IMR-90 (cell line): ENCODE measurements around the gene WNT6. TPM values are rescaled to one million over a fixed set of nuclear protein-coding genes. Genes with fewer than 3 reads are reported as not detected.

ENCODE experiments used
- ATAC-seq: fragments of 200-7000 bp; cut with Tn5 transposase; 2 replicates; pipeline ENCODE4 v1.9.1; 2020; ENCODE audit warnings: low read depth, mild to moderate bottlenecking, moderate library complexity
- BruUV-seq: library from RNA; stranded (reverse); fragments of 400-500 nt; replicated peaks from 2 replicates; lab custom pipeline; 2021; lab: Mats Ljungman, UMichigan
- CTCF ChIA-PET: fragments of 300-600 bp; formaldehyde crosslinking; extraction: SDS; loops from one replicate; lab custom pipeline; 2021; ENCODE audit warnings: antibody characterized with exemption; lab: Yijun Ruan, JAX
- POLR2A ChIA-PET: fragments of 300-600 bp; sonication (Branson Sonifier 250); formaldehyde crosslinking; loops from one replicate; lab custom pipeline; 2022; ENCODE audit warnings: antibody characterized with exemption; ENCODE audit not compliant: unreplicated experiment; lab: Charles Lee
- DNase-seq: peaks from one replicate; pipeline ENCODE4 v3.0.0; 2013
- H2AFZ ChIP-seq: replicated peaks from 2 replicates; pipeline ENCODE3; 2013; ENCODE audit warnings: low read length, mild to moderate bottlenecking; ENCODE audit not compliant: poor library complexity
- H2AK5ac ChIP-seq: 2 replicates; pipeline ENCODE4 v1.6.1; 2013; ENCODE audit warnings: low read depth, low read length, inconsistent platforms
- H2AK9ac ChIP-seq: replicated peaks from 2 replicates; pipeline ENCODE3; 2013; ENCODE audit warnings: mild to moderate bottlenecking, low read depth, low read length, moderate library complexity; ENCODE audit not compliant: poor library complexity
- H2BK120ac ChIP-seq: 2 replicates; pipeline ENCODE4 v1.6.1; 2013; ENCODE audit warnings: low read depth, low read length, inconsistent platforms
- H2BK15ac ChIP-seq: 3 replicates; pipeline ENCODE4 v1.6.1; 2013; ENCODE audit warnings: low read depth, low read length, inconsistent platforms
- H2BK20ac ChIP-seq: 2 replicates; pipeline ENCODE4 v1.6.1; 2013; ENCODE audit warnings: low read depth, mild to moderate bottlenecking, inconsistent platforms, low read length, moderate library complexity
- H2BK5ac ChIP-seq: 2 replicates; pipeline ENCODE4 v1.6.1; 2013; ENCODE audit warnings: mild to moderate bottlenecking, low read depth, low read length, inconsistent platforms; ENCODE audit not compliant: poor library complexity, severe bottlenecking
- H3K14ac ChIP-seq: replicated peaks from 2 replicates; pipeline ENCODE4 v1.6.1; 2013; ENCODE audit warnings: low read depth, low read length, inconsistent platforms
- H3K18ac ChIP-seq: 2 replicates; pipeline ENCODE4 v1.6.1; 2013; ENCODE audit warnings: low read depth, low read length, control low read depth
- H3K23ac ChIP-seq: 2 replicates; pipeline ENCODE4 v1.6.1; 2013; ENCODE audit warnings: low read depth, low read length, inconsistent platforms
- H3K27ac ChIP-seq: 2 replicates; pipeline ENCODE4 v1.5.1; 2013; ENCODE audit warnings: mild to moderate bottlenecking, control low read depth, low read length; ENCODE audit not compliant: insufficient read depth
- H3K27me3 ChIP-seq: 2 replicates; pipeline ENCODE4 v1.6.1; 2013; ENCODE audit warnings: low read length; ENCODE audit not compliant: control insufficient read depth, insufficient read depth
- H3K36me3 ChIP-seq: 2 replicates; pipeline ENCODE4 v1.6.1; 2013; ENCODE audit warnings: low read length, mixed read lengths; ENCODE audit not compliant: control insufficient read depth, insufficient read depth
- H3K4ac ChIP-seq: 2 replicates; pipeline ENCODE4 v1.6.1; 2013; ENCODE audit warnings: low read depth, low read length, inconsistent platforms
- H3K4me1 ChIP-seq: 2 replicates; pipeline ENCODE4 v1.6.1; 2013; ENCODE audit warnings: low read length, mixed read lengths; ENCODE audit not compliant: control insufficient read depth, insufficient read depth
- H3K4me2 ChIP-seq: 2 replicates; pipeline ENCODE4 v1.6.1; 2013; ENCODE audit warnings: low read depth, mild to moderate bottlenecking, control low read depth, low read length, moderate library complexity
- H3K4me3 ChIP-seq: 2 replicates; pipeline ENCODE4 v1.5.1; 2013; ENCODE audit warnings: low read depth, mild to moderate bottlenecking, control low read depth, low read length, moderate library complexity; ENCODE audit not compliant: insufficient read depth
- H3K56ac ChIP-seq: 2 replicates; pipeline ENCODE4 v1.6.1; 2013; ENCODE audit warnings: low read length, inconsistent platforms; ENCODE audit not compliant: insufficient read depth; ENCODE audit errors: extremely low read depth
- H3K79me1 ChIP-seq, 2 experiments: 2 replicates each; pipeline ENCODE4 v1.6.1; 2013; ENCODE audit warnings: low read length in 2 of 2, inconsistent platforms in 1 of 2, low read depth in 1 of 2
- H3K9ac ChIP-seq: 2 replicates; pipeline ENCODE4 v1.6.1; 2013; ENCODE audit warnings: low read depth, low read length, control low read depth
- H3K9me1 ChIP-seq: 2 replicates; pipeline ENCODE4 v1.6.1; 2013; ENCODE audit warnings: low read length, inconsistent platforms; ENCODE audit not compliant: insufficient read depth
- H3K9me3 ChIP-seq: 2 replicates; pipeline ENCODE4 v1.6.1; 2013; ENCODE audit warnings: low read length; ENCODE audit not compliant: control insufficient read depth, insufficient read depth
- H4K20me1 ChIP-seq: 2 replicates; pipeline ENCODE4 v1.6.1; 2013; ENCODE audit warnings: low read length, inconsistent platforms; ENCODE audit not compliant: insufficient read depth
- H4K5ac ChIP-seq: 2 replicates; pipeline ENCODE4 v1.6.1; 2013; ENCODE audit warnings: mild to moderate bottlenecking, low read depth, low read length, control low read depth
- H4K8ac ChIP-seq, 2 experiments: 2 replicates each; pipeline ENCODE4 v1.6.1; 2013; ENCODE audit warnings: low read depth in 2 of 2, low read length in 2 of 2, control low read depth in 1 of 2, inconsistent platforms in 1 of 2
- H4K91ac ChIP-seq: 2 replicates; pipeline ENCODE4 v1.6.1; 2013; ENCODE audit warnings: low read depth, low read length, inconsistent platforms; ENCODE audit not compliant: insufficient read depth
- BHLHE40 ChIP-seq: fragments of 150-350 bp; IDR thresholded peaks from 2 replicates; pipeline ENCODE4 v1.6.1; 2016; ENCODE audit warnings: mild to moderate bottlenecking, low read depth, low read length
- CEBPB ChIP-seq: IDR thresholded peaks from 2 replicates; pipeline ENCODE4 v1.6.1; 2012; ENCODE audit warnings: low read depth, low read length, improper control_type of control experiment
- CHD1 ChIP-seq: IDR thresholded peaks from 2 replicates; pipeline ENCODE4 v1.6.1; 2012; ENCODE audit warnings: low read depth, low read length, improper control_type of control experiment
- FOS ChIP-seq: fragments of 150-350 bp; IDR thresholded peaks from 2 replicates; pipeline ENCODE4 v1.6.1; 2016; ENCODE audit warnings: low read depth, low read length
- MAFK ChIP-seq: IDR thresholded peaks from 2 replicates; pipeline ENCODE4 v1.6.1; 2012; ENCODE audit warnings: low read depth, low read length, improper control_type of control experiment
- MAZ ChIP-seq: IDR thresholded peaks from 2 replicates; pipeline ENCODE4 v1.6.1; 2012; ENCODE audit warnings: low read depth, mild to moderate bottlenecking, low read length, improper control_type of control experiment, moderate library complexity, borderline replicate concordance
- NFE2L2 ChIP-seq: fragments of 150-350 bp; IDR thresholded peaks from 2 replicates; pipeline ENCODE4 v1.6.1; 2016; ENCODE audit warnings: low read depth, mild to moderate bottlenecking, low read length
- WGBS, 2 experiments: methylation state at CpG; one replicate each; pipeline versions ENCODE4 v1.1.5 to v1.1.7; 2013; ENCODE audit warnings: missing lambda C conversion rate in 2 of 2; ENCODE audit not compliant: insufficient read length in 1 of 2; ENCODE audit errors: extremely low coverage in 2 of 2; 5-methylcytosine and 5-hydroxymethylcytosine counted together
- dilution Hi-C: fragments of 300-500 bp; cut with HindIII; formaldehyde crosslinking; loops from one replicate; pipeline ENCODE4 v1.14.3; 2018; ENCODE audit warnings: low sequenced_read_pairs; ENCODE audit not compliant: unreplicated experiment
- in situ Hi-C: fragments of 300-500 bp; cut with MboI; formaldehyde crosslinking; loops from 3 replicates; pipeline ENCODE4 v1.14.3; 2019; ENCODE audit warnings: low sequenced_read_pairs, inconsistent platforms, mixed read lengths
- intact Hi-C: fragments of 100-400 bp; cut with micrococcal nuclease; formaldehyde crosslinking; loops from 2 replicates; pipeline ENCODE4 v1.10.0; 2022
- polyA plus RNA-seq, 3 experiments: library from polyadenylated mRNA; depleted of rRNA; stranded (reverse); fragments of >200 nt; gene quantifications; 2 replicates each; pipeline ENCODE4 v1.2.3, GENCODE V29; 2012; ENCODE audit warnings: low replicate concordance in 1 of 3
- total RNA-seq: library from RNA; depleted of rRNA; stranded (reverse); fragments of >200 nt; gene quantifications from 2 replicates; pipeline ENCODE4 v1.2.3, GENCODE V29; 2012
- TF ChIP-seq, protein P1 (sequence below): fragments of 150-350 bp; IDR thresholded peaks from 2 replicates; pipeline ENCODE4 v1.6.1; 2016; ENCODE audit warnings: low read depth, mild to moderate bottlenecking, low read length, moderate library complexity, borderline replicate concordance
- TF ChIP-seq, protein P2 (sequence below): fragments of 150-350 bp; IDR thresholded peaks from 2 replicates; pipeline ENCODE4 v1.6.1; 2017; ENCODE audit warnings: mild to moderate bottlenecking, antibody characterized with exemption, low read length, low read depth

WNT6 gene
- total and polyA plus RNA-seq, 2 of the 4 experiments (the other 2 are of a cell fraction) = not detected

DNA sequence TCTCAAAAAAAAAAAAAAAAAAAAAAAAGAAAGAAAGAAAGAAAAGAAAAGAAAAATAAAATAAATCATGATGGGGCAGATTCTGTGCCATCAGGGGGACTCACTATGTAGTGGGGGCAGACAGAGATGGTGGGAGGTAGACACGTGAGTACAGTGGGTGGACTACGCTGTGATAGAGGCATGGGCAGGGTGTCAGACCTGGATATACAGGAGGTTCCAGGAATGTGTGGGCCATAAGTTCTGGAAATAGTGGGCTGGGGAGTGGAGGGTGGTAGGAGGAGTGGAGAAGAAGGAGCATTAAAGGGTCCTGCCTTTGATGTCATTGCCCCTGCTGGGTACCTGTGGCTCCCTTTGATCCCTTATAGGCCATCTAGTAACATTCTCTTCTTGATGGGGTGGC lies 8.8 kb upstream of the WNT6 start:
- intact Hi-C loops (no loop called here), dilution Hi-C loops (no loop called here), in situ Hi-C loops (no loop called here)
- BruUV-seq = no TSS peak
- H3K14ac ChIP-seq = no peak overlapping the region
- H2AK5ac ChIP-seq = no peak overlapping the region
- no peak overlapping the region for H3K4me3 ChIP-seq
- peaks cover 37% of the 10 kb centered on the region for H3K27me3 ChIP-seq
- no peak overlapping the region for H2BK15ac ChIP-seq
- ChIA-PET CTCF (interaction anchor here (0.7 kb wide), 1 partner anchor 151 kb away, joined by 4 read pairs; no protein-coding TSS in a partner anchor), POLR2A (no interaction called here)
- no peaks in the 10 kb centered on the region for H3K79me1 ChIP-seq
- TF ChIP-seq, protein P1, sequence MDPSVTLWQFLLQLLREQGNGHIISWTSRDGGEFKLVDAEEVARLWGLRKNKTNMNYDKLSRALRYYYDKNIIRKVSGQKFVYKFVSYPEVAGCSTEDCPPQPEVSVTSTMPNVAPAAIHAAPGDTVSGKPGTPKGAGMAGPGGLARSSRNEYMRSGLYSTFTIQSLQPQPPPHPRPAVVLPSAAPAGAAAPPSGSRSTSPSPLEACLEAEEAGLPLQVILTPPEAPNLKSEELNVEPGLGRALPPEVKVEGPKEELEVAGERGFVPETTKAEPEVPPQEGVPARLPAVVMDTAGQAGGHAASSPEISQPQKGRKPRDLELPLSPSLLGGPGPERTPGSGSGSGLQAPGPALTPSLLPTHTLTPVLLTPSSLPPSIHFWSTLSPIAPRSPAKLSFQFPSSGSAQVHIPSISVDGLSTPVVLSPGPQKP = no peak
- TF ChIP-seq NFE2L2 (no peak), CHD1 (no peak), BHLHE40 (no peak), FOS (no peak), CEBPB (no peak), MAFK (no peak), MAZ (no peak)
- TF ChIP-seq, protein P2, sequence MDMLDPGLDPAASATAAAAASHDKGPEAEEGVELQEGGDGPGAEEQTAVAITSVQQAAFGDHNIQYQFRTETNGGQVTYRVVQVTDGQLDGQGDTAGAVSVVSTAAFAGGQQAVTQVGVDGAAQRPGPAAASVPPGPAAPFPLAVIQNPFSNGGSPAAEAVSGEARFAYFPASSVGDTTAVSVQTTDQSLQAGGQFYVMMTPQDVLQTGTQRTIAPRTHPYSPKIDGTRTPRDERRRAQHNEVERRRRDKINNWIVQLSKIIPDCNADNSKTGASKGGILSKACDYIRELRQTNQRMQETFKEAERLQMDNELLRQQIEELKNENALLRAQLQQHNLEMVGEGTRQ = no peak
- no peak overlapping the region for H3K4me2 ChIP-seq
- no peak overlapping the region for H3K9ac ChIP-seq
- DNase-seq (no peak), ATAC-seq (no peak)
- H3K27ac ChIP-seq = no peak overlapping the region
- no peak overlapping the region for H3K18ac ChIP-seq
- H3K9me1 ChIP-seq = no peaks in the 10 kb centered on the region
- H3K36me3 ChIP-seq = no peaks in the 10 kb centered on the region
- no peak overlapping the region for H2AFZ ChIP-seq
- no peak overlapping the region for H4K8ac ChIP-seq
- 90% methylated on average over 2 of the region's 2 CpGs; no CpG with 5 or more reads in 1 of the 2 experiments for WGBS, 2 experiments
- no peak overlapping the region for H2BK120ac ChIP-seq
- H3K4ac ChIP-seq = no peak overlapping the region
- H4K91ac ChIP-seq = no peak overlapping the region
- H2BK20ac ChIP-seq = no peak overlapping the region
- H3K4me1 ChIP-seq = no peaks in the 10 kb centered on the region
- H3K23ac ChIP-seq = no peak overlapping the region
- H2BK5ac ChIP-seq = no peak overlapping the region
- peaks cover 3% of the 10 kb centered on the region; the same call in 1 of the 2 replicates for H3K9me3 ChIP-seq
- no peak overlapping the region for H3K56ac ChIP-seq
- H2AK9ac ChIP-seq = no peak overlapping the region
- H4K5ac ChIP-seq = no peak overlapping the region
- no peaks in the 10 kb centered on the region for H4K20me1 ChIP-seq
